RWPE1 (cell line): Measurements from ENCODE around the gene ACIN1.

Experiments used
- CTCF ChIA-PET: fragments of 350-600 bp; sonication (Branson Sonifier 250); formaldehyde crosslinking; extraction: SDS; loops from one replicate; lab custom pipeline; 2021; lab: Yijun Ruan, JAX
- POLR2A ChIA-PET: fragments of 400-600 bp; formaldehyde crosslinking; extraction: SDS; loops from one replicate; lab custom pipeline; 2020; ENCODE audit warnings: antibody characterized with exemption; ENCODE audit not compliant: low non-redundant PET; lab: Yijun Ruan, JAX
- DNase-seq: peaks from one replicate; pipeline ENCODE4 v3.0.0; 2012; ENCODE audit warnings: low spot score
- H3K27ac ChIP-seq: fragments of 450-650 bp; 2 replicates; pipeline ENCODE4 v1.5.1; 2017
- TF ChIP-seq, protein P1 (sequence below): fragments of 450-650 bp; conservative IDR thresholded peaks from 2 replicates; pipeline ENCODE4 v1.5.1; 2017; ENCODE audit warnings: low read depth, mild to moderate bottlenecking

Gene ACIN1

DNA sequence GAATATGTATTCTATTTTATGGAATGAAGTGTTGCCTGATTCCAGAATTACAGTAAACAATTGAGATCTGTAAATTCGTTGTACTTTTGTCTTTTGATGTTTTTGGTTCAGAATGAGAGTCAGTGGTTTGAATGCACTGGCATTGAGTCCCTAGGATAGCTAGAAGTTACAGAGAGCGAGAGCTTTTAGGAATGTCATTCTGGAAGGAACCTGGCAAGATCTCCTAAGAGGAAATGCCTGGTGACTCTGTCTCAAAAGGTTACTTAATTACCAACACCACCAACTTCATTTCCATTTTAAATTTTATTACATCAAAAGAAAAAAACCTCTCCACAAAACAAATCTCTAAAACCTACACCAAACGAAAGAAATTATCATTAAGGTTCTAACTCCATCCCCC is 30.1 kb upstream of the ACIN1 start:
- TF ChIP-seq, protein P1, sequence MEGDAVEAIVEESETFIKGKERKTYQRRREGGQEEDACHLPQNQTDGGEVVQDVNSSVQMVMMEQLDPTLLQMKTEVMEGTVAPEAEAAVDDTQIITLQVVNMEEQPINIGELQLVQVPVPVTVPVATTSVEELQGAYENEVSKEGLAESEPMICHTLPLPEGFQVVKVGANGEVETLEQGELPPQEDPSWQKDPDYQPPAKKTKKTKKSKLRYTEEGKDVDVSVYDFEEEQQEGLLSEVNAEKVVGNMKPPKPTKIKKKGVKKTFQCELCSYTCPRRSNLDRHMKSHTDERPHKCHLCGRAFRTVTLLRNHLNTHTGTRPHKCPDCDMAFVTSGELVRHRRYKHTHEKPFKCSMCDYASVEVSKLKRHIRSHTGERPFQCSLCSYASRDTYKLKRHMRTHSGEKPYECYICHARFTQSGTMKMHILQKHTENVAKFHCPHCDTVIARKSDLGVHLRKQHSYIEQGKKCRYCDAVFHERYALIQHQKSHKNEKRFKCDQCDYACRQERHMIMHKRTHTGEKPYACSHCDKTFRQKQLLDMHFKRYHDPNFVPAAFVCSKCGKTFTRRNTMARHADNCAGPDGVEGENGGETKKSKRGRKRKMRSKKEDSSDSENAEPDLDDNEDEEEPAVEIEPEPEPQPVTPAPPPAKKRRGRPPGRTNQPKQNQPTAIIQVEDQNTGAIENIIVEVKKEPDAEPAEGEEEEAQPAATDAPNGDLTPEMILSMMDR, result no peak
- ChIA-PET CTCF (no interaction called here), POLR2A (no interaction called here)
- peak overlapping the region; percentile 75 for H3K27ac ChIP-seq
- DNase-seq, result no peak

GRCh38 chr14:23124337-23124954 is 29.5 kb upstream of the ACIN1 start:
- DNase-seq, result no peak
- ChIA-PET POLR2A (no interaction called here), CTCF (interaction anchor here (1.0 to 2.5 kb wide), 2 partner anchors 35 to 62 kb away, joined by 3 to 15 read pairs; no protein-coding TSS in a partner anchor)
- TF ChIP-seq, protein P1, result no peak
- H3K27ac ChIP-seq, result peak overlapping the region; percentile 75

GRCh38 chr14:23123419-23123818 is 28.5 kb upstream of the ACIN1 start:
- TF ChIP-seq, protein P1, result no peak
- peak; percentile 31 for DNase-seq
- peak overlapping the region; percentile 75 for H3K27ac ChIP-seq
- ChIA-PET POLR2A (no interaction called here), CTCF (interaction anchor here (0.6 to 2.5 kb wide), 5 partner anchors 12 to 179 kb away, joined by 3 to 15 read pairs (median 3); partner anchors contain the start of gene PPP1R3E)

- DNase-seq, result no peak
- POLR2A ChIA-PET, result no interaction called here
- CTCF ChIA-PET, result interaction anchor here (0.8 to 2.1 kb wide), 6 partner anchors 15 to 106 kb away, joined by 3 to 78 read pairs (median 6); partner anchors contain the start of gene SLC7A8
- H3K27ac ChIP-seq, result peak overlapping the region; percentile 75
- TF ChIP-seq, protein P1, result no peak
These were observed 27.1 kb upstream of the ACIN1 start for GRCh38 chr14:23122086-23122485.

DNA sequence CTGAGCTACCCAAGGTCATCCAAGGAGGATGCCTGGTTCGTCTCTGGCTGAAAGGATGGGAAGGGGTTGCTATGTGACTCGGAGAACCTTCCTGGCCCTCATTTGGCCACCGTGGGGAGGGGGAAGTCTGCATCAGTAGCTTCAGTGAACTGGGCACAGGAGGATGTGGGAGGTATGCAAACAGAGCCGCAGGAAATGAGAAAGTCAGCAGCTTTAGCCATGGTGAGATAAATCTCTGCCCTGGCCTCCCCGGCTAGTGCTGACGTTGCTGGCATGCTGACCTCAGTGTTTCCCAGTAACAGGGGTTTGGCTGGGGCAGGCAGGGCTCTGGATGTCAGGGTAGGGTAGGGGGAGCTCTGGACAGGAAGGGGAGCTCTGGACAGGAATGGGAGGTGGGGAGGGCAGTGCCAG is 26.4 kb upstream of the ACIN1 start:
- DNase-seq, result no peak
- CTCF ChIA-PET, result interaction anchor here (0.6 to 2.1 kb wide), 17 partner anchors 9 to 987 kb away, joined by 3 to 78 read pairs (median 5); partner anchors contain the start of genes ACIN1, C14orf119 and SLC7A8
- TF ChIP-seq, protein P1, result no peak
- POLR2A ChIA-PET, result no interaction called here
- peak overlapping the region; percentile 53 for H3K27ac ChIP-seq

DNA sequence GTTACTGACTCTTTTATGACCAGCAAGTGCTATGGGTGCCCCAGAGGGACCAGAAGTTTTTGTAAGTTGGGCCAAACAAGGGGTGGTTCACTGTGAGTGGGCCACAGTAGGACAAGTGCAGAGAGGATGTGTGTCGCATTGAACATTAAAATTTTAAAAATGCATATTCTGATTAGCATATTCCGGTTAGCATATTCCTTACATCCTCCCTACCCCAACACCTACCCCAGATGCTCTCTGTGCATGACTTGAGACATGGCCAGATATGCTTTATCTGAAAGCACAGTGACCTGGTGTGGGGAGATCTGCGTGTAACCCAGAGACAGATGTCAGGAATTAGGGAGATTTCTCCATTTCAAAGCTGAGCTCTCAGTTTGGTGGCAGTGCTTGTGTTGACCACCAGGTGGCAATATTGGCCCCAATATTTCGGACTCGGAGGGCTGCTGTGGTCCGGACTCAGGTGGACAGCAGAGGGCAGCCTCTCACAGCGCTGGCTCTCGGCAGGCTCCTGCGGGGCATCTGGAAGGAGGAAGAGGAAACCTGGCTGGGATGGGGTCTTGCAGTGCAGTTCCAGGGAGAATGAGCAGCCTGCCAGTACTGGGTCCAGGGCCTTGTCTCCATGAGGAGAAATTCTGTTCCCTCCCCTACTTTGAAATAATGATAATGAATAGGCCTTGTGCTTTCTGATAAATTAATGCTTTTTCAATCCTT is 25.8 kb upstream of the ACIN1 start:
- peak; percentile 82 for DNase-seq
- ChIA-PET CTCF (interaction anchor here (0.5 to 2.1 kb wide), 39 partner anchors 9 to 375 kb away, joined by 3 to 78 read pairs (median 5); partner anchors contain the start of genes ACIN1, C14orf119 and SLC7A8), POLR2A (no interaction called here)
- H3K27ac ChIP-seq, result peak overlapping the region; percentile 53
- TF ChIP-seq, protein P1, result peak; percentile 99
